Fibroblast of villous mesenchyme (primary cell): ENCODE measurements around the gene METTL27. TPM values are rescaled to one million over a fixed set of nuclear protein-coding genes. Genes with fewer than 3 reads are reported as not detected.
A peak's percentile ranks its signal among the peaks of the same experiment; 100 is the strongest.
"Not testable (repeated sequence)": the region's sequence is repeated elsewhere in the genome, so short reads cannot be mapped to it uniquely, and the experiment has no call there.

Experiments used
- DNase-seq: peaks from one replicate; pipeline ENCODE4 v3.0.0-alpha.2; 2010; ENCODE audit warnings: low read depth
- H3K4me3 ChIP-seq: 2 replicates; pipeline ENCODE4 v1.5.1; 2011; ENCODE audit warnings: low read depth, mild to moderate bottlenecking, low read length
- total RNA-seq: library from RNA; depleted of rRNA; stranded (reverse); fragments of >200 nt; gene quantifications from 2 replicates; pipeline ENCODE4 v1.2.3, GENCODE V29; 2012
- TF ChIP-seq, protein P1 (sequence below): IDR thresholded peaks from 2 replicates; pipeline ENCODE4 v1.5.1; 2012; ENCODE audit warnings: low read depth, mild to moderate bottlenecking, low read length; ENCODE audit not compliant: insufficient read depth

Gene METTL27
- total RNA-seq, 1 donor, result 2.6 TPM

GRCh38 chr7:73885975-73886798 lies 43.9 kb upstream of the METTL27 start:
- TF ChIP-seq, protein P1, sequence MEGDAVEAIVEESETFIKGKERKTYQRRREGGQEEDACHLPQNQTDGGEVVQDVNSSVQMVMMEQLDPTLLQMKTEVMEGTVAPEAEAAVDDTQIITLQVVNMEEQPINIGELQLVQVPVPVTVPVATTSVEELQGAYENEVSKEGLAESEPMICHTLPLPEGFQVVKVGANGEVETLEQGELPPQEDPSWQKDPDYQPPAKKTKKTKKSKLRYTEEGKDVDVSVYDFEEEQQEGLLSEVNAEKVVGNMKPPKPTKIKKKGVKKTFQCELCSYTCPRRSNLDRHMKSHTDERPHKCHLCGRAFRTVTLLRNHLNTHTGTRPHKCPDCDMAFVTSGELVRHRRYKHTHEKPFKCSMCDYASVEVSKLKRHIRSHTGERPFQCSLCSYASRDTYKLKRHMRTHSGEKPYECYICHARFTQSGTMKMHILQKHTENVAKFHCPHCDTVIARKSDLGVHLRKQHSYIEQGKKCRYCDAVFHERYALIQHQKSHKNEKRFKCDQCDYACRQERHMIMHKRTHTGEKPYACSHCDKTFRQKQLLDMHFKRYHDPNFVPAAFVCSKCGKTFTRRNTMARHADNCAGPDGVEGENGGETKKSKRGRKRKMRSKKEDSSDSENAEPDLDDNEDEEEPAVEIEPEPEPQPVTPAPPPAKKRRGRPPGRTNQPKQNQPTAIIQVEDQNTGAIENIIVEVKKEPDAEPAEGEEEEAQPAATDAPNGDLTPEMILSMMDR, result no peak
- DNase-seq, result peak; percentile 35
- H3K4me3 ChIP-seq, result no peak overlapping the region

DNA sequence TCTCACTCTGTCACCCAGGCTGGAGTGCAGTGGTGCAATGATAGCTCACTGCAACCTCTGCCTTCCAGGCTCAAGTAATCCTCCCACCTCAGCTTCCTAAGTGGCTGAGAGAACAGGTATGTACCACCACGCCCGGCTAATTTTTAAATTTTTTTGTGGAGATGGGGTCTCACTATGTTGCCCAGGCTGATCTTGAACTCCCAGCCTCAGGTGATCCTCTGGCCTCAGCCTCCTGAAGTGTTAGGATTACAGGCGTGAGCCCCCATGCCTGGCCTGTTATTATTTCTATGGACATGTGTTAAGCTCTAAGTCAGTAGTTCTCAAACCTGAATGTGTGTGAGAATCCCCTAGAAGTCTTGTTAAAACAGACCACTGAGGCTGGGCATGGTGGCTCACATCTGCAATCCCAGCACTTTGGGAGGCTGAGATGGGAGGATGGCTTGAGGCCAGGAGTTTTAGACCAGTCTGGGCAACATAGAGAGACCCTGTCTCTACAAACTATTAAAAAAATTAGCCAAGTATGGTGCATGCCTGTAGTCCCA lies 43.2 kb upstream of the METTL27 start:
- DNase-seq, result no peak
- TF ChIP-seq, protein P1, result no peak
- no peak overlapping the region for H3K4me3 ChIP-seq

GRCh38 chr7:73884867-73885422 lies 42.6 kb upstream of the METTL27 start:
- not testable (repeated sequence) for H3K4me3 ChIP-seq, DNase-seq

DNA sequence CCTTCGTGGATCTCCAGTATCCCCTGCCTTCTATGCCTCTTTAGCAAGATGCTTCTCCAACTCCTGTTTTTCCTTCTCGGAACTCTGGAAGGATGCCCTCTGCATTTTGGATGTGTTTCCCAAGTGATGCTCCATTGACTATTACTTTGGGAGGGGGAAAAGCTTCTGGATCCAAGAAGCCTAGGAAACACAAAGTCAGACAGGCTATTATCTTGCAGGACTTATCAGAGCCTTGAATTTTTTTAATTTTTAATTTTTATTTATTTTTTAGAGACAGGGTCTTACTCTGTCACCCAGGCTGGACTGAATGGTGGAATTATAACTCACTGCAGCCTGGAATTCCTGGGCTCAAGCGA lies 39.7 kb upstream of the METTL27 start:
- no peak overlapping the region for H3K4me3 ChIP-seq
- TF ChIP-seq, protein P1, result no peak
- no peak for DNase-seq

GRCh38 chr7:73881352-73882046 lies 39.2 kb upstream of the METTL27 start:
- TF ChIP-seq, protein P1, result no peak
- no peak for DNase-seq
- no peak overlapping the region for H3K4me3 ChIP-seq

- no peak overlapping the region for H3K4me3 ChIP-seq
- DNase-seq, result no peak
Measured at GRCh38 chr7:73880755-73881328, 38.5 kb upstream of the METTL27 start.

More at GRCh38 chr7:73880755-73881328, 38.5 kb upstream of the METTL27 start:
- TF ChIP-seq, protein P1, result no peak
